HG03457 (cell line): ENCODE data around the gene SLC31A1.

Experiments used
- ATAC-seq: cut with Tn5 transposase; IDR thresholded peaks from one replicate; pipeline ENCODE4 v1.9.1; 2021; ENCODE audit warnings: moderate number of reproducible peaks; ENCODE audit not compliant: unreplicated experiment

Gene SLC31A1

GRCh38 chr9:113221003-113221799 is at the start of gene SLC31A1, which contains the start of gene FKBP15:
SLC31A1 (plus strand) TSS chr9:113221544; CDS start chr9:113256149, 34,605 bp downstream.
FKBP15 (minus strand) TSS chr9:113221277; CDS start chr9:113221243, 34 bp downstream.
- ATAC-seq, result peak; percentile 70

- ATAC-seq, result no peak
These were observed 48.0 kb upstream of the SLC31A1 start for GRCh38 chr9:113173341-113173740.

- no peak for ATAC-seq
These were observed 44.5 kb upstream of the SLC31A1 start for GRCh38 chr9:113176803-113177202.

GRCh38 chr9:113177251-113177650 is 44.1 kb upstream of the SLC31A1 start:
- no peak for ATAC-seq

GRCh38 chr9:113178087-113178486 is 43.3 kb upstream of the SLC31A1 start:
- ATAC-seq, result no peak

GRCh38 chr9:113179839-113180238 is 41.5 kb upstream of the SLC31A1 start:
- no peak for ATAC-seq

- no peak for ATAC-seq
These were observed 40.2 kb upstream of the SLC31A1 start for GRCh38 chr9:113181165-113181564.

- no peak for ATAC-seq
These were observed 37.3 kb upstream of the SLC31A1 start for GRCh38 chr9:113183956-113184488.

- no peak for ATAC-seq
These were observed 36.8 kb upstream of the SLC31A1 start for GRCh38 chr9:113184539-113184938.

- no peak for ATAC-seq
These were observed 36.1 kb upstream of the SLC31A1 start for GRCh38 chr9:113185271-113185670.

GRCh38 chr9:113186137-113186755 is 35.1 kb upstream of the SLC31A1 start:
- ATAC-seq, result no peak

- no peak for ATAC-seq
These were observed 33.3 kb upstream of the SLC31A1 start for GRCh38 chr9:113187929-113188595.

- no peak for ATAC-seq
These were observed 28.9 kb upstream of the SLC31A1 start for GRCh38 chr9:113192455-113192854.

GRCh38 chr9:113199683-113200329 is 21.5 kb upstream of the SLC31A1 start:
- no peak for ATAC-seq

- no peak for ATAC-seq
These were observed 15.9 kb upstream of the SLC31A1 start for GRCh38 chr9:113205432-113205831.

GRCh38 chr9:113205861-113206260 is 15.5 kb upstream of the SLC31A1 start:
- ATAC-seq, result no peak

GRCh38 chr9:113210815-113211214 is 10.5 kb upstream of the SLC31A1 start:
- ATAC-seq, result no peak

GRCh38 chr9:113215132-113215531 is 6.2 kb upstream of the SLC31A1 start:
- no peak for ATAC-seq

- ATAC-seq, result no peak
These were observed 4.9 kb upstream of the SLC31A1 start for GRCh38 chr9:113216406-113216805.

GRCh38 chr9:113219186-113219936 is 2.0 kb upstream of the SLC31A1 start:
- ATAC-seq, result peak; percentile 33
